Gastroesophageal sphincter (tissue), 4 donors: ENCODE results near the gene ERV3-1. TPM values are rescaled to one million over a fixed set of nuclear protein-coding genes. Genes with fewer than 3 reads are reported as not detected.

Experiments
- ATAC-seq: fragments of 150-250 bp; one replicate; pipeline ENCODE4 v1.9.1; 2016; ENCODE audit warnings: mild to moderate bottlenecking, moderate library complexity
- H3K27ac ChIP-seq, 4 donors: fragments of 200-600 bp; sonication (generic) in 3 of 4; 1 replicate in 3 of 4; 2 replicates in 1 of 4; pipeline ENCODE4 v1.5.1; 2016 to 2019
- H3K27me3 ChIP-seq: fragments of 200-600 bp; sonication (generic); one replicate; pipeline ENCODE4 v1.5.1; 2019
- H3K36me3 ChIP-seq, 2 donors: fragments of 200-600 bp; sonication (generic); one replicate each; pipeline ENCODE4 v1.5.1; 2019; ENCODE audit warnings: control low read depth in 1 of 2
- H3K4me1 ChIP-seq, 3 donors: fragments of 200-600 bp; sonication (generic); 1 replicate in 2 of 3; 2 replicates in 1 of 3; pipeline ENCODE4 v1.5.1; 2016 to 2019; ENCODE audit warnings: control low read depth in 2 of 3
- H3K4me3 ChIP-seq, 2 donors: fragments of 200-600 bp; sonication (generic); one replicate each; pipeline ENCODE4 v1.5.1; 2019; ENCODE audit warnings: mild to moderate bottlenecking in 1 of 2, moderate library complexity in 1 of 2
- H3K9me3 ChIP-seq, 3 donors: fragments of 200-600 bp; sonication (generic); one replicate each; pipeline ENCODE4 v1.5.1; 2017 to 2019; ENCODE audit warnings: control low read depth in 2 of 3
- EP300 ChIP-seq: sonication (generic); formaldehyde crosslinking; IDR thresholded peaks from one replicate; pipeline ENCODE4 v1.6.1; 2017; ENCODE audit warnings: antibody characterized with exemption, mild to moderate bottlenecking
- POLR2A ChIP-seq, 2 donors: fragments of 450-650 bp; IDR thresholded peaks; one replicate each; pipeline ENCODE4 v1.6.1; 2017; ENCODE audit warnings: antibody characterized with exemption in 2 of 2, mild to moderate bottlenecking in 2 of 2, moderate library complexity in 1 of 2
- POLR2AphosphoS5 ChIP-seq: sonication (generic); formaldehyde crosslinking; IDR thresholded peaks from one replicate; pipeline ENCODE4 v1.6.1; 2017; ENCODE audit warnings: antibody characterized with exemption
- WGBS, 2 donors: methylation state at CpG; one replicate each; pipeline ENCODE4 v1.1.5; 2018; ENCODE audit warnings: low coverage in 1 of 2; 5-methylcytosine and 5-hydroxymethylcytosine counted together
- total RNA-seq, 4 donors: library from RNA; depleted of rRNA; stranded (reverse); fragments of >200 nt; gene quantifications; one replicate each; pipeline ENCODE4 v1.1.0, GENCODE V29; 2016
- TF ChIP-seq, protein P1 (sequence below), 4 experiments: fragments of 200-600 bp in 2 of 4; fragments of 450-650 bp in 2 of 4; sonication (generic) in 1 of 4; IDR thresholded peaks; one replicate each; pipeline ENCODE4 v1.5.1; 2017 to 2019; ENCODE audit warnings: antibody characterized with exemption in 4 of 4, mild to moderate bottlenecking in 2 of 4, moderate library complexity in 2 of 4

The ERV3-1 gene
- total RNA-seq, 4 donors from 2014 or later = 5.6 to 17.7 (median 9.4) TPM

DNA sequence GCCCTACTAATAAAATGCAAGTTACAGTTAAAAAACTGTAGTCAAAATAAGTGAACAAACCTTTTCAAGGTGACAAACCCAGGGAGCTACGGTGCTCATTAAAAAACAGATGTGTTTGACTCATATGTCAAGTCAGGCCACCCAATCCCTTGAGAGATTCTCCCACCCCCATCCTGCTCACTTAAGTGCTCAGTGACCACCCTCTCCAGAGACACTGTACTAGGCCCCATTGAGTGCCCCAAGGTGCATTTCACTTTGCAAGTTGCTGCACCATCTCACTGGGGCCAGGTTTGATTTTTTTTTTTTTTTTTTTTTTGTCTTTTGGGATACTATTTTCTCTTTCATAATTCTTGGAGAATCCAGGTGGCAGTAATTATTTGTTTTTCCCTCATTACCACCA lies 1.9 kb downstream of the ERV3-1 start:
- peaks cover 4 to 53% (median 13%) of the 10 kb centered on the region in 3 donors for H3K4me1 ChIP-seq
- TF ChIP-seq POLR2AphosphoS5 (no peak), EP300 (no peak), POLR2A (IDR thresholded peaks at IDR 0.05) (no peak)
- TF ChIP-seq, protein P1, sequence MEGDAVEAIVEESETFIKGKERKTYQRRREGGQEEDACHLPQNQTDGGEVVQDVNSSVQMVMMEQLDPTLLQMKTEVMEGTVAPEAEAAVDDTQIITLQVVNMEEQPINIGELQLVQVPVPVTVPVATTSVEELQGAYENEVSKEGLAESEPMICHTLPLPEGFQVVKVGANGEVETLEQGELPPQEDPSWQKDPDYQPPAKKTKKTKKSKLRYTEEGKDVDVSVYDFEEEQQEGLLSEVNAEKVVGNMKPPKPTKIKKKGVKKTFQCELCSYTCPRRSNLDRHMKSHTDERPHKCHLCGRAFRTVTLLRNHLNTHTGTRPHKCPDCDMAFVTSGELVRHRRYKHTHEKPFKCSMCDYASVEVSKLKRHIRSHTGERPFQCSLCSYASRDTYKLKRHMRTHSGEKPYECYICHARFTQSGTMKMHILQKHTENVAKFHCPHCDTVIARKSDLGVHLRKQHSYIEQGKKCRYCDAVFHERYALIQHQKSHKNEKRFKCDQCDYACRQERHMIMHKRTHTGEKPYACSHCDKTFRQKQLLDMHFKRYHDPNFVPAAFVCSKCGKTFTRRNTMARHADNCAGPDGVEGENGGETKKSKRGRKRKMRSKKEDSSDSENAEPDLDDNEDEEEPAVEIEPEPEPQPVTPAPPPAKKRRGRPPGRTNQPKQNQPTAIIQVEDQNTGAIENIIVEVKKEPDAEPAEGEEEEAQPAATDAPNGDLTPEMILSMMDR (IDR thresholded peaks at IDR 0.05) = no peak
- H3K27ac ChIP-seq = no peak overlapping the region
- 30 to 85% methylated on average over 1 of the region's 1 CpG for WGBS, 2 donors
- no peak overlapping the region for H3K4me3 ChIP-seq
- H3K36me3 ChIP-seq = peaks cover 0 to 9% of the 10 kb centered on the region in 2 donors
- no peaks in the 10 kb centered on the region for H3K9me3 ChIP-seq
- ATAC-seq = no peak
- no peaks in the 10 kb centered on the region for H3K27me3 ChIP-seq

DNA sequence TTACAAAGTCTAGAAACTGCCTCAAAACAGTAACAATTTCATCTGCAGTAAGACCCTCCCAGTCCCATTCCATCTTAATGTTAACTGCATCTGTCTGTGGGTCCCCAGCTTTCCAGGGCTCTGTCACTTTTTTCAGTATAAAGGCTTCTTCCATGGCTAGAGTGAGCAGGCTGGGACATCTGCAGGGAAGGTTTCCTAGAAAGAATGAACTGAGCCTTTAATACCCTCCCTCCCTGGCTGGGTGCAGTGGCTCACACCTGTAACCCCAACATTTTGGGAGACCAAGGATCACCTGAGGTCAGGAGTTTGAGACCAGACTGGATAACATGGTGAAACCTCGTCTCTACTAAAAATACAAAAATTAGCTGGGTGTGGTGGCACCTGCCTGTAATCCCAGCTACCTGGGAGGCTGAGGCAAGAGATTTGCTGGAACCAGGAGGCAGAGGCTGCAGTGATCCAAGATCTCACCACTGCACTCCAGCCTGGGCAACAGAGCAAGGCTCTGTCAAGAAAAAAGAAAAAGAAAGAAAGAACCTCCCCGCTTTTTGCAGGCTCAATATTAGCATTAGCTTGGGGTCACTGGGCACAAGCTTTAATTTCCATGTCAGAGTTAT lies 3.4 kb downstream of the ERV3-1 start:
- ATAC-seq = no peak
- Histone ChIP-seq H3K4me3 (no peak overlapping the region), H3K9me3 (no peaks in the 10 kb centered on the region), H3K27ac (no peak overlapping the region), H3K4me1 (peaks cover 4 to 68% (median 13%) of the 10 kb centered on the region in 3 donors), H3K27me3 (no peaks in the 10 kb centered on the region), H3K36me3 (peaks cover 0 to 18% of the 10 kb centered on the region in 2 donors)
- TF ChIP-seq, protein P1 (IDR thresholded peaks at IDR 0.05) = no peak
- TF ChIP-seq POLR2A (IDR thresholded peaks at IDR 0.05) (no peak), POLR2AphosphoS5 (no peak), EP300 (no peak)
- 60 to 100% methylated on average over 1 to 2 of the region's 2 CpGs for WGBS, 2 donors

DNA sequence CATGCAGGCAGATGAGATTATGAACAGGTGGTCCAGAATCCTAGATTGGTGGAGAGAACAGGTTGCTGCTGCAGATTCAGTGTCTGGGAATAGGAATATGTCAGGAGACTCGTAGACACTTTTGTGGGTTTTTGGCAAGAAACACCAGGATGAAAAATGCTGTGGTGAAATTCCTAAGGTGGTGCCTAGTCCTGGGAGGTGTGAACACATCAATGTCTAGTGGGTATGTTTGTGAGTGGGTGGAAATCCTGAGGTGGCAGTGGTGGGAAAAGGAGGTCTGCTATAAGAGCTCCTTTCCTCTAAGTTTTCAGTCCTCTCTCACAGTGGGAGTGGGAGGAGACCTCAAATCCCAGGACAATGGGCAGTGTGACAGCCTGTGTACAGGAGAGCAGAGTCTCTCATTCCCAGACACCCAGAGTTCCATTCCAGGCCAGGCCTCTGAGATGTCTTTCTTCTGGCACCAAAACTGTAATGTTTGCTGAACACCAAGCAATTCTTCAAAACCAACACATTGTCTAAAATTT lies 5.1 kb downstream of the ERV3-1 start:
- Histone ChIP-seq H3K27ac (no peak overlapping the region), H3K9me3 (no peaks in the 10 kb centered on the region), H3K27me3 (no peaks in the 10 kb centered on the region), H3K4me1 (peaks cover 4 to 76% (median 13%) of the 10 kb centered on the region in 3 donors), H3K4me3 (no peak overlapping the region), H3K36me3 (peaks cover 0 to 18% of the 10 kb centered on the region in 2 donors)
- WGBS, 2 donors = 0% methylated on average over 1 of the region's 1 CpG
- TF ChIP-seq POLR2AphosphoS5 (no peak), POLR2A (IDR thresholded peaks at IDR 0.05) (no peak), EP300 (no peak)
- TF ChIP-seq, protein P1 (IDR thresholded peaks at IDR 0.05) = no peak
- ATAC-seq = no peak

DNA sequence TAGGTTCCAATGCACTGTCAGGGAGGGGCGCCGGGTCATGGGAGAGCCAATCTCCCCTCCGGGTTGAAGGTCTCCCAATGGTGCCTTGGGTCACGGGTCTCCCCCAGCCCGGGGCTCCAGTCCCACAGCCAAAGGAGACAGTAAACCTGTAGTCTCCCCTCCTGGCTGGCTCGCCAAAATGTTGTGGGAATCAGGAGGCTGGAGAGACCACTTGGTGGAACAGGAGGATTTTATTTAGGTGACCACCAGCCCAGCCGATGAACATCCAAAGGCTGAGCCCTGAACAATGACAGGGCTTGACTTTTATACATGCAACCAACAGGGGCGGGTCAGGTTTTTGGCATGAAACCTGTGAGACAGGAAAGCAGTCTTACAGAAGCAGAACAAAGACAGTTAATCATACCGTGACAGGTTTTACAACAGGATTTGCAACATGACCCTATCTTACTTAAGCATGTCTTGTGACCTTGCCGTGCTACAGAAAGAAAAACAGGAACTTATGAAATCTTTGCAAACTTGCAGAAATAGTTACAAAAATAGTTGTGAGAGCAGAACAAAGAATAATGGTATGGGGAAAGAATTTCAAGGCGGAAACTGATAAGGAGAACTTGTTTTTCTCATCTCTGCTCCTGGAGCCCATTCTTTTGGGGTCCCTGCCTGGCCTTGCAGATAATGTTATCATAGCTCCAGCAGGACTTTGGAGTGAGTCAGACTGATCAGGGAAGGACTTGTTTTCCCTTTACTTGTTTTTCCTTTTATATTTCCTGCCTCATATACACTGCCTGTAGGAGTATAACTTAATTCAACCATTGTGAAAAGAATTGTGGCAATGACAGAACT lies 7.1 kb downstream of the ERV3-1 start:
- no peak for TF ChIP-seq POLR2AphosphoS5
- no peak for TF ChIP-seq EP300
- no peak for TF ChIP-seq POLR2A (IDR thresholded peaks at IDR 0.05)
- TF ChIP-seq, protein P1 (IDR thresholded peaks at IDR 0.05) = no peak
- Histone ChIP-seq H3K9me3 (no peaks in the 10 kb centered on the region), H3K4me1 (peaks cover 0 to 61% (median 3%) of the 10 kb centered on the region in 3 donors), H3K36me3 (peaks cover 0 to 18% of the 10 kb centered on the region in 2 donors), H3K27me3 (no peaks in the 10 kb centered on the region), H3K4me3 (no peak overlapping the region), H3K27ac (peak overlapping the region in 2 of 4 donors; percentile 32 to 74)
- WGBS, 2 donors = 74 to 85% methylated on average over 3 to 5 of the region's 11 CpGs
- peak; percentile 35 for ATAC-seq
